HG03039 (cell line): ENCODE measurements around the gene FMC1.

Experiments used
- ATAC-seq: cut with Tn5 transposase; IDR thresholded peaks from one replicate; pipeline ENCODE4 v1.9.1; 2021; ENCODE audit warnings: mild to moderate bottlenecking, moderate library complexity; ENCODE audit not compliant: unreplicated experiment

FMC1 gene

DNA sequence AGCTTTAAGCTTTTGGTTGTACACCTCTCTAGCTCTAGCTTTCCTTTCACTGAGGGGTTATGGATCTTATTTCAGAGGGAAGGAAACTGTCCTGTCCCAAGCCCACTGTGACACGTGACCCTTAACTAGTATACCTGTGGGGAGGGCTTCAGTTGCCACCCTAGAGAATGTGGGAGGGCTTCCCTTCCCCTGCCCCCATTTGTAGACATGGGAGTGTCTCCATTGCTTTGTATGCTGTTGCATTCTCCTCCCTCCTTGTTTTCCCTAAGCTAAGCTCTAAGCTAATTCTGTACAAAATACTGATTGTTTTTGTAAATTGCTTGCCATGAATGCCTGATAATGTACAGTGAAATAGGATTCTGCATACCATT, 29.8 kb downstream of the FMC1 start:
- no peak for ATAC-seq

DNA sequence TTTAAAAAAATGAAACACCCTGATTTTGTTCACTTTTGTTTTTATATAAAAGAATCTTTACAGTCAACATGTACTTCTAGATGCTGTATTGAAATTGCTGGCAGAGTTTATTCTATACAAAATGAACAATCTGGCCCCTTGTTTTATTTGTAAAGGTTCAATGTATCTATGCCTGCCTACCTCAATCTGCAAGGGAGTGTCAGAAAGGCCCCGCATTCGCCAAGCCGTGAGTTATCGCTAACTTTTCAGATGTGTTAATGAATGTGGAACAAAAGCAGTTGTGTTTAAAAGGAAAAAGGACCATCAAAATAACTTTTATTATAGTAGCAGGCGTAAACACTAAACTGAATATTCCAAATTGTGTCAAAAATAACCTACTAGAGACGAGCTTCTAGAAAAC, 33.1 kb downstream of the FMC1 start:
- ATAC-seq, result no peak

DNA sequence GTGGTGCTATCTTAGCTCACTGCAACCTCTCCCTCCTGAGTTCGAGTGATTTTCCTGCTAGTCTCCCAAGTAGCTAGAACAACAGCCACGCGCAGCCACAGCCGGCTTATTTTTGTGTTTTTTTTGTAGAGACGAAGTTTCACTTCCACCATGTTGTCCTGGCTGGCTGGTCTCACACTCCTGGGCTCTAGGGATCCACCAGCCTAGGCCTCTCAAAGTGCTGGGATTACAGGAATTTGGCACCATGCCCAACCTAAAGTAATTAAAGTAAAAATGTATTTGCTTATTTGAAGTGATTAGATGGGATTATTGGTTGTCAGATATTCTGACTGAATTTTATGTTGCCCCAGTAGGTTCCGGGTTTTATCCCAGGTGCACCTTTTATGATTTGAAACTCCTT, 41.3 kb downstream of the FMC1 start:
- no peak for ATAC-seq

DNA sequence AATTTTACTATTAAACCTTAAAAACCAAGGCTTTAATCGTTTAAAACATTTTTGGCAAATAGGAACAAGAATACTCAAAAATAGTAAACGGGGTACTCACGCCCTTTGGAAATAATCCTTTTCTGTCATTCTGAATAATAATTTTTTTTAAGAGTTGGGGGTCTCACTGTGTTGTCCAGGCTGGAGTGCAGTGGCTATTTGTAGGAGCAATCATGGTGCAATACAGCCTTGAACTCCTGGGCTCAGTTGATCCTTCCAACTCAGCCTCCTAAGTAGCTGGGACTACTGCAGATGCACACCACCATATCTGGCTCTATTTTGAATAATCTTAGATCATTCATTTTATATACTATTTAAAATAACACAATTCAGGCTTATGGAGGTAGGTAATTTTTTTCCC, 43.5 kb downstream of the FMC1 start:
- ATAC-seq, result no peak

DNA sequence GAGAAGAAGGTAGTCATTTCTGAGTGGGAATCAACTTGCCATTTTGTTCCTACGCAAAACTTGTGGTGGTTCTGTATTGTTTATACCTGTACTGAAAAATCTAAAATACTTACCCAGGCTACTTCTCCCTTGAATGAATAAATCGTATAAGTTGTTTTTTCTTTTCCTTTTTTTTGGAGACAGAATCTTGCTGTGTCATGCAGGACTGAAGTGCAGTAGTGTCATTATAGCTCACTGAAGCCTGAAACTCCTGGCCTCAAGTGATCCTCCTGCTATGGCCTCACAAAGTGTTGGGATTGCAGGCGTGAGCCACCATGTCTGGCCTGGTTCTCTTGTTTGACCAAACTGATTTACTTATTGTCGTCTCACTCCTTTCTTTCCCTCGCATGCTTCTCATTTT, 46.5 kb downstream of the FMC1 start:
- ATAC-seq, result no peak

DNA sequence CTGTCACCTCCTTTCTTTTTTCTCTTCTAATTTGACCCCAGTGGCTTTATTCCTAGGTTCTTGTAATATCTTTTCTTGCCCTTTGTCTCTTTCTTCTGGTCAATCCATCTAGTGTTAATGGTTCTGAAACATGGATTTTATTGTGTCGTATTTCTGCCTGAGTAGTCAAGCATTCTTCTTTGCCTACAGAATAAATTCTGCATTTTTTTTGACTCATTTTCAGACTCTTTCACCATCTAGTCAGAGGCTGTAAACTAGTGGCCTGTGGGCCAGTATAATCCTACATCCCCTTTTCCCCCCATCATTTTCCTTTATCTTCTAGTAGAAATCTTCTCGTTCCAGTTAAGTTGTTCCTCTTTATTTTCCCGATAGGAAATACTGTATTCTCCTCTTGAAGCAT, 48.0 kb downstream of the FMC1 start:
- no peak for ATAC-seq

DNA sequence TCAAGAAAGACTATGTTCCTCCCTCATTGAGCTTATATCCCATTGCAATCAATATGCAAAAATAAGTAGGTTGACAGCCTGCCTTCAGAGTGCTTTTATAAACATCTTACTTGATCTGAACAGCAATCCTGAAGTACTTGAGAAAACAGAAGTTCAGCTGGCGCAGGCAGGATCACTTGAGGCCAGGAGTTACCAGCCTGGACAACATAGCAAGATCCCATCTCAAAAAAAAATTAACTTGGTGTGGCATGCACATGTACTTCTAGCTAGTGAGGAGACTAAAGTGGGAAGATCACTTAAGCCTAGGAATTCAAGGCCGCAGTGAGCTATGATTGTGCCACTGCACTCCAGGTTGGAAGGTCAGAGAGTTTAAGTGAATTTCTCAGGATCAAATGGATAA, 48.6 kb downstream of the FMC1 start:
- ATAC-seq, result no peak

DNA sequence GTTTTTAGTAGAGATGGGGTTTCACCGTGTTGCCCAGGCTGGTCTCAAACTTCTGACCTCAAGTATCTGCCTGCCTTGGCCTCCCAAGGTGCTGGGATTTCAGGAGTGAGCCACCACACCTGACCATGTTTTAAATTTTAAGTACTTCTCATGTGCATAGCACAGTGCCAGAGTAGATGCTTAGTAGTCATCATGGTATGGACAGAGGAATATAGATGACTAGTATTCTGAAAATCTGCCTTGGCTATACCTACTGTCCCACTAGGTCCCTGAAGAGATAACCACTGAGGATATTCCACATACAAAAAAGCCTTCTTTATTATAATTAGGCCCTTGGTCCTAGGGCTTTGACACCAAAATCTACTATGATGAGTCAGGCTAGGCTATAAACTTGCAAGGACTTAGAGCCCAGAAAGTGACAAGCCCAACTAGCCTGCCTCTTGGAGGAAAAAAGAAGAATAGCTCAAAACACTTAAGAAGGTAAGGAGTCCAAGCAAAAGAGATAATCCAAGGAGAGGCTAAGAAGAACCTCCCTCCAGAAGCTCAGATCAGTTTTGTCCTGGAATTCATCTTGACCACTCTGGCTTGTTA, 52.6 kb downstream of the FMC1 start:
- ATAC-seq, result no peak

DNA sequence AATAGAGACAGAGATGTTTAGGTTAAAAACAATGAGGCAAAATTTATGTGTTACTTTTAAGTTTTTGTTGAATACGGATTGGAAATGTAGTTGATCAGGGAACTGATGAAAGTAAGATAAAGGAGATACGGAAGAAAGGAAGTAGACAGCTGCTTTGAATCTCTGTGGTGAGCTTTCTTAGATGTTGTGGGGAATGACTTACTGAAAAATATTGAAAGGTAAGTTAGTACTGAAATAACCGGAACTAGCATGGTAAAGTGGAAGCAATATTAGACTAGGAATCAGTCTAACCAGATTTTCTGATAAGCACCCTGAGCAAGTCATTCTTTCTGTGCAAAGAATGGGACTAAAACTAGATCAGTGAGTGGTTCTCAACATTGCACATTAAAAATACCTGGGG, 53.4 kb downstream of the FMC1 start:
- no peak for ATAC-seq
